ENCODE measurements around the gene SLC22A23.

GRCh38 chr6:3301506-3301905, 155.3 kb downstream of the SLC22A23 start:
- TF ChIP-seq CTCF (IDR thresholded peaks at IDR 0.05) (no peak), POLR2AphosphoS5 (IDR thresholded peaks at IDR 0.05) (no peak), EP300 (IDR thresholded peaks at IDR 0.05) (no peak), POLR2A (IDR thresholded peaks at IDR 0.05) (no peak)

All from gastroesophageal sphincter (tissue), 3 donors.